ENCODE results near the gene ARMC6.

ARMC6 gene

DNA sequence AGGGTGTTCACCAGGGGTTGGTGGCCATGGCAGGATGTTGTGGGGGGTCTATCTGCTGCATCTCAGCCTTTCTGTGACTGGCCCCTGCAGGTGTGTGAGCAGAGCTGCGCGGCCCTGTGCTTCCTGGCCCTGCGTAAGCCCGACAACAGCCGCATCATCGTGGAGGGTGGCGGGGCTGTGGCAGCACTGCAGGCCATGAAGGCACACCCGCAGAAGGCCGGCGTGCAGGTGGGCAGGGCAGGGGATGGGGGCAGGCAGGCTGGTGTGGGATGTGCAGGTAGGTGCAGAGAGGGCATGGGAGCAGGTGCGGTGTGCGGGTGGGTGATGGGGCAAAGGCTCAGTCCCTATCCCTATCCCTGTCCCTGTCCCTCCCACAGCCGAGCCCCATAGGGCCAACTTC is 22.3 kb downstream of the ARMC6 start:
- DNase-seq (ENCODE audit: low spot score), result no peak

DNA sequence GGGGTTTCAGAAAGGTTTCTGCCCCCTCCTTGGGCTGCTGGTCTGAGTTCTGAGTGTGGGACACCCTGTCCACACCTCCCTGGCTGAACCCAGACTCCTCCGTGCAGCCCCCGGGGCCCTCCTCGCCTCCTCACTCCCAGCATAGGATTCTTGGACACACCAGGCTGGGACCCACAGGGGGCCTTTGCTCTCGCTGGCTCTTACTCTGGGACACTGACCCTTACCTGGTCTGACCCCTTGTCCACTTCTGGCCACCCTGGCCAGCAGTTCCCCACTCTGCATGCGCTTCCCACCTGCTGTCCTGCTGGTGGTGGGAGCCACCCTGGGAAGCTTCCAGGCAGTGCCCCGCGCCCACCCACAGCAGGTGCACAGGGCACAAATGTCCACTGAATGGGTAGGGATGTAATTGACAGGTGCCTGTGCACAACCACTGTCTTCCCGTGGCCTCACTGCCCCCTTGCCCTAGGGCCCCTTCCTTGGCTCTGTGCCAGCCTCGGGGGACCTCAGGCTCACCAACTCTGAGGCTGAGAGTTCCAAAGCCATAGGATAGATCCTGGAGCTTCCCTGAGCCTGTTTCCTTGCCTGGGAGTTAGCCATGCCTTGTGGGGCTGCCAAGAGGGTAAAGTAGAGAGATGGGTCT is 23.4 kb downstream of the ARMC6 start:
- no peak for DNase-seq (ENCODE audit: low spot score)

DNA sequence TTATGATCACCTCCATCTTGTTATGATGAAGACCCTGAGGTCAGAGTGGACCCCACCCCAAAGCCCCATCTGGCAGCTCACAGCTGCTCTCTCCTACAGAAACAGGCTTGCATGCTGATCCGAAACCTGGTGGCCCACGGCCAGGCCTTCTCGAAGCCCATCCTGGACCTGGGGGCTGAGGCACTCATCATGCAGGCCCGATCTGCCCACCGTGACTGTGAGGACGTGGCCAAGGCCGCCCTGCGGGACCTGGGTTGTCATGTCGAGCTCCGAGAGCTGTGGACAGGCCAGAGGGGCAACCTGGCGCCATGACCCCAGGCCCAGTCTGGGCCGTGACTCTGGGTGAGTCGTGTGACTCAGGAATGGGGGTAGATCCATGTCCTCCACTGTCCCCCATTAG is 23.9 kb downstream of the ARMC6 start:
- DNase-seq (ENCODE audit: low spot score), result no peak

DNA sequence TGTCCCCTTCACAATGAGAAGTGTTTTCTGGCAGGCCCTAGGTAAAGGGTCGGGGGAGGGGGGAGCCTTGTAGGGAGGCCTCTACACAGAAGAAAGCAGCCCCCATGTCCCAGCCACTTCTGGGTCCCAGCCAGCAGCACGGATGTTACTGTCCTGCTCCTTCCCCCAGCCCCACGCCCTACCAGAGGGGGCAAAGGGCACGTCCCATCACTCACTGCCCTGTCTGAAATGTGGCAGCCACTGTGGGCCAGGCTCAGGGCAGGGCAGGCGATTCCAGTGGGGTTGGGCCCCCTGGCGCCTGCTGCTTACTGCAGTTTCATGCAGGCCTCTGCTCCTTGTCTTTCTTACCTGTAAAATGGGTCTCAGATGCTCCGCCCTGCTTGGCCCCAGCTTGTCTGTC is 24.3 kb downstream of the ARMC6 start:
- DNase-seq (ENCODE audit: low spot score), result no peak

DNA sequence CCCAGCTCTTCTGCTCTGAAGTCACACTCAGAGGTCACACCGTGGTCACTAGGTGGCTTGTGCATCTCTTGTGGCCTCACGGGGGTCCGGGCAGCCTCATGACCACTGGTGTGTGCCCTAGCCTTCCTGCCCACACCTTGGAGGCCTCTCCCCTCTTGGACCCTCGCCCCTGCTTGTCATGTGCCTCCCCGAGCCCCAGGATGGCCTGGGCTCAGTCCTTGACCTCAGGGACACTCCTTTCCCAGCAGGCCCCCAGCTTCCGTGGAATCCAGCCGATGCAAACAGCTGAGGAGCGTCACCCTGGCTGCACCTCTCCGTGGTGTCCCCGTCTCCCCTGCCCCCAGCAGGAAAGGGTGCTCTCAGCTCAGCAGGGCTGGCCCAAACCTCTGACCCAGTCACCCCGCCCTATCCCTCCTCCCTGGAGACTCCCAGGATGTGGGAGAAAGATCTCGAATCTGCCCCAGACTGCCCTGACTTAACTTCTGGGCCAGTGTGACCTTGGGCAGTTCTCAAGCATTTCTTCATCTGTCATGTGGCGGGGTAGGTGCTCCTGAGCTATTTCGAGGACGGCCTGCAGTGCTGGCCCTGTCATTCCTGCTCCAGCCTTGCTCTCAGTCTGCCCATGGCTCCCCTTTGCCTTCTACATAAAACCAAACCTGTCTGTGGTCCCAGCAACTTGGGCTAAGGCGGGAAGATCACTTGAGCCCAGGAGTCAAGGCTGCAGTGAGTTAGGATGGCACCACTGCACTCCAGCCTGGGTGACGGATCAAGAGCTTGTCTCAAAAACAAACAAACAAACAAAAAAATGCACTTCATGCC is 25.8 kb downstream of the ARMC6 start:
- DNase-seq (ENCODE audit: low spot score), result no peak

DNA sequence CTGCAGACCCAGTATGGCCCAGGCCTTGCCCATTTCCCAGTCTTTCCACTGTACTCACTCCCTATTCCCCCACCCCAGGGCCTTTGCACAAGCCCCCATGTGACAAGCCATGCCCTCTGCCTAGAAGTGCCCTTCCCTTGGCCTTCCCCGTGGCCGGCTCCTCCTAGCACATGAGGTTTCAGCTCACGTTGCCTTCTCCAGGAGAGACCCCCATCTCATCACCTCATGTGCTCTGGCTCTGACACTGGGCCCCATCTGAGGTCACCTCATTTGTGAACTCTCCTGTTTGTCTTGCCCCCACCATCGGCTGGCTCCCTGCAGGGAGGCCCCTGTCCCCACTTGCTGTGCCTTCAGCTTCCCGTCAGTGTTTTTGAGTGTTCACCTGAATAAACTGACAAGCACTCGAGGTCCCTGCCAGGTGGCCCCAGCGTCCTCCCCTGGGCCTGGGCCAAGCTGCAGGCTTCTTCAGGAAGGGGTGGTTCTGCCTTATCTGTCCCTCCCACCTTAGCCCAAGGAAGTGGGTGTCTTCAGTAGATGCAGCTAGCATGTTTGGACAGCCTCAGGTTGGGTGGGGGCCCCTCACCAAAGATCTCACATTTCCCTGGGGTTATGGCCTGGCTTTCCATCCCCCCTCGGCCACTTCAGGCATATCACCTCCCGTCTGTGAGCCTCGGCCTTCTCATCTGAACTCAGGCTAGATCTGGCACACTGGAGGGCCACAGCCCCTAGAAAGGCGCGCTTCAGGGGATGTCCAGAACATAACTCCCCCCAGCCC is 26.6 kb downstream of the ARMC6 start:
- no peak for DNase-seq (ENCODE audit: low spot score)

DNA sequence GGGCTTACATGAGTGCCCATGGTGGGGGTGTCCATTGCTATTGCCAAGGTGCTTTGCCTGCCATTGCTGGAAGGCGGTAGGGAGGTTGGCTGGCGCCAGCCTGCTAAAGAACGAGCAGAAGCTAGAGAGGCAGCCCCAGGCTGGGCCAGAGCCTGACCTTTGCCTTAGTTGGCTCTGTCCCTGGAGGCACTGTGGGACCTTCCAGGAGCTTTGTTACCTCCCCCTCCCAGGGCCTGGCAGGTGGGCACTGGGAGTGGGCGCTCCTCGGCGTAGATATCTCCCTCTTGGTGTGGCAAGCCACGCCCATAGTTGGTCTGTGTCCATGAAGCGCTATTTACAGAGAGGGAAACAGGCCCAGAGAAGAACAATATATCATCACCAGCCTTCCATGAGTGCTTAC is 28.1 kb downstream of the ARMC6 start:
- DNase-seq (ENCODE audit: low spot score), result no peak

DNA sequence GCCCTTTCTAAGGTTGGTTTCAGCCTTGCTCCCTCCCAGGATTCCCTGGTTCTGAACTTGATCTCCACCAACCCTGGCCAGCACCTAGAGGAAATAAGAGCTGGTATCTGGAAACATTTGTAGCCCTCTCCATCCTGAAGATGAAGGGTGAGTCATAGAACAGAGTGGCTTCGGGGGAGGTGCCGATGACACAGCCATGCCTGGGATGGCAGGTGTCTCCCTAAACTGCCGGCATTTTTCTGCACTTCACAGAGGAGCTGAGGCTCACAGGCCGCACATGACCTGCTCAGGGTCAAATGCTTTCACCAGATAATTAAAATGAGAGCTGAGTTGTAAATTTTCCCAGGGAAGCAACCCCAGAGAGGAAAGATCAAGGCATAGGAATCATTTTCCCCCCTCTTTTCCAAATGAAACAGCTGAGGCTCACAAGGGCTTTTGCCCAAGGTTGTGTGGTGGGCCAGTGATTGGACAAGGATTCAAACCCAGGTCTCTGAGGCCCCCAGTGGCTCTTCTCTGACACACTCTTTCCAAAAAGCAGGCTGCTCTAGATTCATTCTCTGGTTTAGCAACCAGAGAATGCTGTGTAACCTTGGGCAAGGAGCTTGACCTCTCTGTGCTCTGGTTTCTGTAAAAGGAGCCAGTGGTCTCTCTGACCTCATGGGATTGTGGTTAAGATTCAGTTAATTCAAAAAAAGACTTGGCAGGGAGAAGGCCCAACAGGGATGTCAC is 29.2 kb downstream of the ARMC6 start:
- DNase-seq (ENCODE audit: low spot score), result no peak

DNA sequence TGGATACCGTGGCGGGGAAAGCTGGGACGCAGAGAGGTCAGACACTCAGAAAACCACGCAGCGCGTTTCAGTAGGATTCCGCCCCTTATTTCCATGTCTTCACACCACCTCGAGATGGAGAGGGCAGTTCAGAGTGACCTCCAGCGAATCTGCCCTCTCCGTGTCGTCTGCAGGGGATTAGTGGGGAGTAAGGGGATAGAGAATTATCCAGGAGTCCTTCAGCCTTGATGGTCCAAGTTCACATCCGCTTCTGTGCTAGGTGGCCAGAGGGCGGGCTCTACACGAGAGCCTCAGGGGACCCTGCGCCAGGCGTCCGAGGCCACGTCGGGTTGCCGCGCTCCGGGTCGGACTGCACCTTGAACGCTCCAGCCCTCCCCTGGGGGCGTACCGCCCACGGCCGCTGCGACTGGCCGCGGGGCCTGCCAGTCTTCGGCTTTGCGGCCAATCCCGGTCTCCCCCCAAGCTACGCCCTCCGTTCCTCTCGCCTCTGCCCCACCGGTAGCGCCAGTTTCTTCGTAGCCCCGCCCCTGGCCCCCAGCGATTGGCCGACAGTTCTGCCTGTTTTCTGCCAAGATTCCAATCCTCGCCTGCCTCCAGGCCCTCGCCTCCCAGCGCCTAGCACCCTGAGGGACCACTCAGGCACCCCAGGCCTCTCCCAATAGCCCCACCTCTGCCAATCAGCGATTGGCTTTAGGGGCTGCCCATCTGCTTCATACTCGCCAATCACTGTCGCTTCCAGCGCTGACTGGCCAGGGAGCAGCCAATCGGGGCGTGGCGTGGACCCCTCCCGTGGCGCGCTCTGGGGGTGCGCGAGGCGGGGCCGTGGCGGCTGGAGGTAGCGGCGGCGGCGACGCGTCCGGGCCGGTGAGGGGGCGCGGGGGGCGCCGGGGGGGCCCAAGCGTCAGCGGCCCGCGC is 30.0 kb downstream of the ARMC6 start, which contains the start of gene SLC25A42:
TSS of gene SLC25A42 (plus strand) at position 812 of the 915 bp plus-strand sequence. CDS start 32,131 bp downstream, outside the sequence.
- peak; percentile 99 for DNase-seq (ENCODE audit: low spot score)

DNA sequence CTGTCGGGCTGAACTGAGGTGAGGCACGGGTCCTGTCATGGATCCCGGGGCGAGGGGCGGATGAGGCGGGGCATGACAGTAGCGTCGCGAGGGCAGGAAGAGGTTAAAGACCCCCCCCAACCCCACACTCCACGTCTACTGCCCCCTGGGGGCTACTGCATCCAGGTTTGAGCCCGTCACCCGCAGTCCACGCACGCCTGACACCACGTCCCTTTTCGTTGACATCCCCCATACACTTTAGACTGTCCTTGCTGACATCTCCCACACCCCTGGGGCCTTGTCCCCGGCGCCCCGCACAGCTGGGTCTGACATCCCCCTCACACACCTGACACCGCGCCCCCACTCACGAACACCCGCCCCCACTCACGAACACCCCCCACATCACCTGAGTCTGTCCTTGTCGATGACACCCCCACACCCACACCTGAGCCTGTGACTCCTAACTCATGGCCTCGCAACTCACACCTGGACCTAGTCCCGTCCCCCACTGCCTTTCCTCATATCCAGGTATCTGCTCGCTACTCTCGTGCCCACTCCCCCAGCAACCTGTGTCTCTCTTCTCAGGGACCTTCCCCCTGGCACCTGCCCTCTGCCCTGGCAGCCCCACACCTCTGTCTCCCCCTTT is 30.8 kb downstream of the ARMC6 start:
- DNase-seq (ENCODE audit: low spot score), result no peak

DNA sequence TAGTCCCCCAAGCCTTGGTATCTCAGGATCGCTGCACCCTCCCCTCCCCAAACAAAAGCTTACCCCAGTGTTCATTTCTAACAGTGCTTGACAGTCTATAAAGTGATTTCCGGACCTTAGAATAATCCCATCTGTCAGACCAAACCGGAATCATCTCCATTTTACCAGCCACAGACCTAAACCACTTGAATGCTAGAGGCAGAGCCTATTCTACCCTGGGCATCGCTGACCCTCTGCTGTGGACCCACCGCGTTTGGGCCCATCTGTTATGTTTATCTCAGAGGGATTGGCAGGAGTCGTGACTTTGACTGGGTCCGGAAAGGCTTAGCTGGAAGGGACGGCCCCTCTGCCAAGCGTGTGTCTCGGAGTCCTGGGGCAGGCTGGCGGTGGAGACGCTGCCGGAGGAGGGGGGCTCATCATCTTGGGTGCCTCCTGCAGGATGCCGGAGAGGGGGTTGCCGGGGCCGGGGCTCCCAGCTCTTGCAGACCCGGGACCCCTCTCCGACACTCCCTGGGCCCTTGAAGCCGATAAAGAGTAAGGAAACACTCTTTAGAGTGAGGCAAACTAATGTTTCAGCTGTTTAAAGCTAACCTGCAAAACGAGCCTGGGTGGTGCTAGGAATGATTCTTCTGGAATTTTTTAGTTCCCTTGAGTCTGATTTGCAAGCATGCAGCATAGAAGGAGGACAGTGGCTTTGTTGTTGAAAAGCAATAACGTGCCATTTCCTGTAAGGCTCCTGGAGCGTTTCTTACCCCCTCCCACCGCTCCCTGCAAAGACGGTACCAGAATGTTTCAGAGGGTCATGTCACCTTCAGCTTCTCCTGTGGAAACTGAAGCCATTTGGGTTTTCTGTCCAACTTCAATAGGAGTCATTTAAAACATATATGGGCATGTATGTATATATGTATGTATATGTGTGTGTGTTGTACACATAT is 31.7 kb downstream of the ARMC6 start:
- no peak for DNase-seq (ENCODE audit: low spot score)

DNA sequence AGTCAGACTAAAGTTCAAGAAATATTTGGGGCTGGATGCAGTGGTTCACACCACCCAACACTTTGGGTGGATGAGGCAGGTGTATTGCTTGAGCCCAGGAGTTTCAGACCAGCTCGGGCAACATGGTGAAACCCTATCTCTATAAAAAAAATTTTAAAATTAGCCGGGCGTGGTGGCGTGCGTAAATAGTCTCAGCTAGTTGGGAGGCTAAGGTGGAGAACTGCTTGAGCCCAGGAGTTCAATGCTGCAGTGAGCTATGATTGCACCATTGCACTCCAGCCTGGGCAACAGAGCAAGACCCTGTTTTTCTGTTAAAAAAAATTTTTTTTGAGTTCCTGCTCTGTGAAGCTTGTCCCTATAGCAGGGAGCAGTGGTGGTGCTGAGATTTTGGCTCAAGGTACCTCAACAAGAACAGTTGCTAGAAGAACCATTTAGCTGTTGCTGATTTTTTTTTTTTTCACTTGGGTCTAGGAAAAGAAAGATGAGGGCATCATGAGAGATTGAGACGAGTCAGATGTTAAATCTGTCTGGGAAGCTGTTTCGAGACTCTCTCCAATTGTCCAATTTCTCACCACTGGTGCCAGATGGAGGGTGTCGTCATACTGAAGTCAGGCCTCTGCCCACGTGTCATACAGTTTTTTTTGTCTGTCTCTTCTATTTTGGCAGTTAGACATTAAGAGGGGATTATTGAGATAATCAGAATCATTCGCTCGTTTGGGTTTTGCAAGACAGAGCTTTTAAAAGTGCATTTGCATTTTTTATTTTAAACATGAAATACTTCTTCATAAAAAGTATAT is 34.1 kb downstream of the ARMC6 start:
- DNase-seq (ENCODE audit: low spot score), result no peak

DNA sequence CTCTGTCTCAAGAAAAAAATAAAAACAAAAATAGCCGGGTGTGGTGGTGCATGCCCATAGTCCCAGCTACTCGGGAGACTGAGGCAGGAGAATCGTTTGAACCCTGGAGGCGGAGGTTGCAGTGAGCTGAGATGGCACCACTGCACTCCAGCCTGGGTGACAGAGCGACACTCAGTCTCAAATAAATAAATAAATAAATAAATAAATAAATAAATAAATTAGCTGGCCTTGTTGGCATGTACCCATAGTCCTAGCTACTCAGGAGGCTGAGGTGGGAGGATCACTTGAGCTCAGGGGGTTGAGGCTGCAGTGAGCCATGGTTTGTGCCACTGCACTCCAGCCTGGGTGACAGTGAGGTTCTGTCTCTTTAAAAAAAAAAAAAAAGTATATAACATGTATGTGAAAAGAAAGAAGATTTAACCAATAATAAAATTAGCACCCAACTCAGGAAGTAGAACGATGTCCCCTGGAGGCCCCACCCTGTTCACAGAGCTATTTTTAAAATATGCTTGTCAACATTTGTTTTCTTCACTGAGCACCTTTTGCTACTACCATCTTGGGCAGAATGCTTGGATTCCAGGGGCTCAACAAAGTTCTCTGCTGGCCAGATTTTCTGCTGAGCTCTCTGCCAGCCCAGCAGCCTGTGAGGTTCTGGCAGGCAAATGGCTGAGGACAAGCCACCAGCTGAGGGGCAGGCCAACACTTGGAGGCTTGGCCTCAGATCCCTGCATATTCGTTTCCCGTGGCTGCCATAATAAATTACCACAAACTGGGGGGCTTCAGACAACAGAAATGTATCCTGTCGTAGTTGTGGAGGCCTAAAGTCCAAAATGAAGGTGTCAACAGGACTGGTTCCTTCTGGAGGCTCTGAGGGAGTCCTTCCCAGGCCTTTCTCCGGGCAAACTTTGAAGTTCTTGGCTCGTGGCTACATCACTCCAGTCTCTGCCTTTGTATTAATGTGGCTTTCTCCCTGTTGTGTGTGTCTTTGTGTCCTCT is 35.6 kb downstream of the ARMC6 start:
- DNase-seq (ENCODE audit: low spot score), result no peak

DNA sequence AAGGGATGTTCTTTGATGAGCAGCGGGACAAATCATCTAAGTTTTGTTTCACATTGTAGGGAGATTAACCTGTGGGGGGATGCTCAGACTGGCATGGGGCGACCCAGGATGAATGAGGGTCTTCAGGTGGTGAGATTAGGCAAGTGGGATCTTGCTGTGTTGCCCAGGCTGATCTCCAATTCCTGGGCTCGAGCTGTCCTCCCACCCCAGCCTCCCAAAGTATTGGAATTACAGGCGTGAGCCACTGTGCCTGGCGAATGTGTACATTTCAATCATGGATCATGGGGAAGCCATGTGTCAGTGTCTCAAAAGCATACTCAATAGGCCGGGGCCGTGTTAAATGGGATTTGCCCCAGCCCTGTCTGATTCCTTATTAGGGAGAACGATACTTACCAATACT is 38.5 kb downstream of the ARMC6 start:
- no peak for DNase-seq (ENCODE audit: low spot score)

DNA sequence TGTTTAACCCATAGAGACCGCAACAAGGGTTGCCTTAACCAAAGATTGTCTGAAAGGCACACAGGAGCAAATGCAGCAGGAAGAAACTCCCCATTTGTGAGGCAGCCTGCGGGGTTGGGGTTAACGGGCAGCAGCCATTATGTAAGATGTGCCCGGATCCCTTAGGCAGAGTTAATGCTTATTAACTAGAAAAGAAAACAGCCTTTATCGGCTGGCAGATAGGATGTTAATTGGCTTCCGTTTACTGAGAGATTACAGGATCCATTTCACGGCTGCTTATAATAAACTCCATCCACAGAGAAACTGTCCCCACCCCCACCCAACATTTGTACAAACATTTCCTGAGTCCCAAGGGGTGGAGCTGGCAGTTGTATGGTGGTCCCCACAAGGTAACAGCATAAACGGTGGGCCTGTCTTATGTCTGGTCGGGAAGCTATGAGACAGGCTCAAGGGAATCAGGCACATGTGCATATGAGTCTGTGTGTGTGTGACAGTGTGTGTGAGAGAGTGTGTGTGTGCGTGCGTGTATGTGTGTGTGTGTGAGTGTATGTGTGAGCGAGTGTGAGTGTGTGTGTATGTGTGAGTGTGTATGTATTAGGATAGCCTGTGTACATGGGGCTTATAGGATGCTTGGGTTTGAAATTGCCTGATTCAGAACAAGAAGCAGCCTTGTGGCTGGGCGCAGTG is 40.9 kb downstream of the ARMC6 start:
- DNase-seq (ENCODE audit: low spot score), result no peak

DNA sequence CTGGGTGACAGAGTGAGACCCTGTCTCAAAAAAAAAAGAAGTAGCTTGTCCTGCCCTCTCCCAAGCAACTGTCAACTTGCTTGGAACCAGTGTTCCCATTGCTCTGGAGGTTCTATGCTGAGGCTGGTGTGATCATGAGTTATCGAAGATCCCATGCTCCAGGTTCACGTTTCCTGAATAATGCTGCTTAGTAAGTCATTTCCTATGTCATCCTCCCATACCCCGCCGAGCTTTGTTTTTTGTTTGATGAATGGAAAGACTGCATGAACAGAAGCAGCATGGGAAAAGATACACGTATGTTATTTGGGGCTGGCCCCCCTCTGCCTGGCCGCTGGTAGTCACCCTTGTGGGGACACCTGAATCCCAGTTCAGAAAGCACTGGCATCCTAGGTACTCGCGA is 41.7 kb downstream of the ARMC6 start:
- DNase-seq (ENCODE audit: low spot score), result no peak

DNA sequence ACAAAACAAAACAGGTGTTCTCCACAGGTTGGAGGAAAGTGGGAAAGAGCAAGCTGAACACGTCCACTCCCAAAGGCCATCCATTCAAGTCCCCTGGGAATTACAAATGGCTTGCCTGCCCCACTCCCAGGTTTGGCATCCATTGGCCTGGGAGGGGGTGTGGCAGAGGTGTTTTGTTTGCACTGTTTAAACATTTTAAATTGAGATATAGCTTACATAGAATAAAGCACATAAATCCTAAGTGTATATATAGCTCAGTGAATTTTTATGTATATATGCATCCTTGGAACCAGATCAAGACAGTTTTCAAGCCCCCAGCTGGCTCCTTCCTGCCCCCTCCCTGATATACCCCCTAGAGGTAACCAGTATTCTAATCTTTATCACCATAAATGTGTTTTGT is 43.1 kb downstream of the ARMC6 start:
- DNase-seq (ENCODE audit: low spot score), result no peak

All from ecto neural progenitor cell (in vitro differentiated cells).